GM12878 (cell line): ENCODE results near the gene LRRC8D.

Source experiments
- CTCF ChIP-seq, 3 experiments: IDR thresholded peaks in 2 of 3; conservative IDR thresholded peaks in 1 of 3; 2 replicates each; pipeline ENCODE4 v1.5.1; 2011; ENCODE audit warnings: low read depth in 3 of 3, low read length in 3 of 3, mild to moderate bottlenecking in 3 of 3, control low read depth in 2 of 3, moderate library complexity in 2 of 3, inconsistent platforms in 1 of 3, mixed read lengths in 1 of 3; ENCODE audit not compliant: control insufficient read depth in 2 of 3, insufficient read depth in 1 of 3; ENCODE audit errors: extremely low read depth in 1 of 3
- EZH2 ChIP-seq: IDR thresholded peaks from 2 replicates; pipeline ENCODE4 v1.6.1; 2012; ENCODE audit warnings: low read depth, mild to moderate bottlenecking, control low read depth, inconsistent platforms, low read length, borderline replicate concordance; ENCODE audit not compliant: control insufficient read depth
- FOS ChIP-seq: IDR thresholded peaks from 3 replicates; pipeline ENCODE4 v1.6.1; 2011; ENCODE audit warnings: borderline replicate concordance; ENCODE audit not compliant: insufficient read length; ENCODE audit errors: extremely low read depth
- FOXM1 ChIP-seq: IDR thresholded peaks from 2 replicates; pipeline ENCODE4 v1.6.1; 2012; ENCODE audit warnings: low read depth, mild to moderate bottlenecking, inconsistent platforms, low read length, moderate library complexity
- POLR2AphosphoS2 ChIP-seq: IDR thresholded peaks from 2 replicates; pipeline ENCODE4 v1.6.1; 2011; ENCODE audit warnings: low read depth, mild to moderate bottlenecking, low read length, improper control_type of control experiment, moderate library complexity
- RFX5 ChIP-seq: IDR thresholded peaks from 2 replicates; pipeline ENCODE4 v1.6.1; 2011; ENCODE audit warnings: low read depth, low read length, improper control_type of control experiment

- TF ChIP-seq POLR2AphosphoS2 (no peak), CTCF (IDR thresholded peaks at IDR 0.05 in 2 of 3, conservative IDR thresholded peaks at IDR 0.05 in 1 of 3; ENCODE audit: control insufficient read depth in 2 of 3, extremely low read depth in 1 of 3, insufficient read depth in 1 of 3, low read depth in 3 of 3, low read length in 3 of 3) (no peak), EZH2 (no peak), RFX5 (no peak), FOS (no peak), FOXM1 (no peak)
Observed at GRCh38 chr1:89913353-89914095, 92.7 kb downstream of the LRRC8D start.
